Measurements from ENCODE around the gene CCNL2. TPM values are rescaled to one million over a fixed set of nuclear protein-coding genes. Genes with fewer than 3 reads are reported as not detected.

The CCNL2 gene
- total RNA-seq, 2 donors from 2014 or later: 92.3 to 104 TPM

DNA sequence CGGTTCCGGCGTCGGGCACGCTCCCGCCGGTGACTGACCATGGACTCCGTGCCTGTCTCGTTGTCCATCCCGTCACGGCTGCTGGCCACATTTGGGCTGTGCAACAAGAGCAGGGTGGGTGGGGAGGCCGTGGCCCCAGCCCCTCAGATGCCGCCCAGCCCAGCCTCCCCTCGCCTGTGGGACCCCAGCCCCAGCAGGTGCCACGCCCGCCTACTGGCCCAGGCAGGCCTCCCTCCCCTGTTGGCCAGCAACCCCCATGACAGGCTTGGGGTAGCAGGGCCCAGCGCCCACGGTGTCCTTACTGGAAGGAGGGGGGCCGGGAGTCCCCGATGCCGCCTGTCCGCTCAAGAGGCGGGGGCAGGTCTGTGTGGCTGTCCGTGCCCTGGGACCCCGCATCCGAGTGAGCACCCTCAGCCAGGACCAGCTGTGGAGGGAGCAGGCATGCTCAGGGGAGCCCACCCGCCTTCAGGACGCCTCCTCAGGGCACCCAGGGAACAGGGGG lies 57.0 kb downstream of the CCNL2 start:
- Histone ChIP-seq H3K9ac (ENCODE audit: low read depth in 2 of 2, low read length in 2 of 2) (no peak overlapping the region), H3K4me1 (peaks cover 9% of the 10 kb centered on the region), H3K27ac (no peak overlapping the region), H3K4me3 (no peak overlapping the region), H3K9me3 (no peaks in the 10 kb centered on the region), H3K36me3 (no peaks in the 10 kb centered on the region), H3K27me3 (no peaks in the 10 kb centered on the region)
- TF ChIP-seq, protein P1, sequence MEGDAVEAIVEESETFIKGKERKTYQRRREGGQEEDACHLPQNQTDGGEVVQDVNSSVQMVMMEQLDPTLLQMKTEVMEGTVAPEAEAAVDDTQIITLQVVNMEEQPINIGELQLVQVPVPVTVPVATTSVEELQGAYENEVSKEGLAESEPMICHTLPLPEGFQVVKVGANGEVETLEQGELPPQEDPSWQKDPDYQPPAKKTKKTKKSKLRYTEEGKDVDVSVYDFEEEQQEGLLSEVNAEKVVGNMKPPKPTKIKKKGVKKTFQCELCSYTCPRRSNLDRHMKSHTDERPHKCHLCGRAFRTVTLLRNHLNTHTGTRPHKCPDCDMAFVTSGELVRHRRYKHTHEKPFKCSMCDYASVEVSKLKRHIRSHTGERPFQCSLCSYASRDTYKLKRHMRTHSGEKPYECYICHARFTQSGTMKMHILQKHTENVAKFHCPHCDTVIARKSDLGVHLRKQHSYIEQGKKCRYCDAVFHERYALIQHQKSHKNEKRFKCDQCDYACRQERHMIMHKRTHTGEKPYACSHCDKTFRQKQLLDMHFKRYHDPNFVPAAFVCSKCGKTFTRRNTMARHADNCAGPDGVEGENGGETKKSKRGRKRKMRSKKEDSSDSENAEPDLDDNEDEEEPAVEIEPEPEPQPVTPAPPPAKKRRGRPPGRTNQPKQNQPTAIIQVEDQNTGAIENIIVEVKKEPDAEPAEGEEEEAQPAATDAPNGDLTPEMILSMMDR (IDR thresholded peaks at IDR 0.05): no peak
- intact Hi-C loops (cut with DNase I): no loop called here
- DNase-seq: no peak

DNA sequence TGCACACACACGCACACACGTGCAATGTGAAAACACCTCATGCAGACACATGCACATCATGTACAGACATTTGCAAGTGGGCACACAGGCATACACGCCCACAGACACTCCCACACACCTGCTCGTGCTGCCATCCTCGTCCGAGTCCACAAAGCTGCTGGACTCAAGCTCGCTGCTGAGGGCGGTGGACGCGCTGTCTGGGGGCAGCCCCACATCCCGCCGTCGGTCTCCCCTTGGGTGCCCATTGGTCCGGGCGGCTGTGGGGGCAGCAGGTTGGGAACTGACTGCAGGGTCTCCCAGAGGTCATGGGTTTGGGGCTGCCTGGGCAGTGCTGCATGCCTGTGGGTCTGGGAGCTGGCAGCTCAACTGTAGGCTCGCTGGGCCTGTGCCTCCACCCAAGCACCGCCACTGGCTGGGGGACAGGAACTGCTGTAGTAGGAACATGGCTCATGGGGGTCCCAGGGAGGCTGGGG lies 57.5 kb downstream of the CCNL2 start:
- TF ChIP-seq, protein P1 (IDR thresholded peaks at IDR 0.05): no peak
- intact Hi-C loops (cut with DNase I): no loop called here
- Histone ChIP-seq H3K27ac (no peak overlapping the region), H3K9me3 (no peaks in the 10 kb centered on the region), H3K27me3 (no peaks in the 10 kb centered on the region), H3K4me1 (peaks cover 9% of the 10 kb centered on the region), H3K9ac (ENCODE audit: low read depth in 2 of 2, low read length in 2 of 2) (no peak overlapping the region), H3K4me3 (no peak overlapping the region), H3K36me3 (no peaks in the 10 kb centered on the region)
- DNase-seq: no peak

DNA sequence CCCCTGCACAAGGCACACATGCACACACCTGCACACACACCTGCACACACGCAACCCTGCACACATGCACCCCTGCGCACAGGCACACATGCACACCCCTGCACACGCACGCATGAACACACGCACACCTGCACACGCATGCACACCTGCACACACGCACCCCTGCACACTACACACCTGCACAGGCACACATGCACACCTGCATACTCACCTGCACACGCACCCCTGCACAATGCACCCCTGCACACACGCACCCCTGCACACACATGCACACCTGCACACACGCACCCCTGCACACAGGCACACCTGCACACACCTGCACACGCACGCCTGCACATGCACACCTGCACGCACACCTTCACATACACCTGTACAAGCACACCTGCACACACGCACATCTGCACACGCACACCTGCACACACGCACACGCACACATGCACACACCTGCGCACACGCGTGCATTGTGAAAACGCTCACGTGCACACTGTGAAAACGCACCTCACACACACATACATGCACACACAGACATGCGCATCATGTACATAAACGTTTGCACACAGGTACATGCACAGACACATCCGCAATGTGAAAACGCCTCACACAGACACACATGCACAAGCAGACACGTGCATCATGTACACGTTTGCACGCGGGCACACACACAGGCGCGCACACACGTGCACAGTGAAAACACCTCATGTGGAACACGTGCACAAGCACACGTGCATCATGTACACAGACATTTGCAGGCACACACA lies 58.2 kb downstream of the CCNL2 start:
- no peak overlapping the region for H3K4me3 ChIP-seq
- DNase-seq: no peak
- peaks cover 9% of the 10 kb centered on the region for H3K4me1 ChIP-seq
- H3K9me3 ChIP-seq: no peaks in the 10 kb centered on the region
- H3K9ac ChIP-seq (ENCODE audit: low read depth in 2 of 2, low read length in 2 of 2): no peak overlapping the region
- intact Hi-C loops (cut with DNase I): no loop called here
- no peak overlapping the region for H3K27ac ChIP-seq
- no peaks in the 10 kb centered on the region for H3K36me3 ChIP-seq
- H3K27me3 ChIP-seq: no peaks in the 10 kb centered on the region
- TF ChIP-seq, protein P1 (IDR thresholded peaks at IDR 0.05): no peak

DNA sequence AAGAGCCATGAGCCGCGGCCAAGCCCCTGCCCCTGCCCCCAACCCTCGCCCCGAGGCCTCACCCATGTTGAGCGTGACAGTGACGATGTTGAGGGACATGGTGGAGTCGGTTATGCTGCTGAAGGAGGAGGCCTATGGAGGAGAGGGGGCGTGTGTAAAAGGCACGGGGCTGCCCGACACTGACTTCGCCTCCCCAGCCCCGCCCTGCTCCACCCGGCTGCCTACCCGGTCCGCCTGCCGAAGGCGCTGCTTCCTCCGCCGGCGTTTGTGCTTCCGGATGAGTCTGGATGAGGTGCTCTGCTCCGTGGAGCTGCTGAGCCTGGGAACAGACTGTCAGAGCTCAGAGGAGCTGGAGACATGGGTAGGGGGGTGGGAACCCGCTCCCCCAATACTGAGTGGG lies 59.0 kb downstream of the CCNL2 start:
- Histone ChIP-seq H3K36me3 (no peaks in the 10 kb centered on the region), H3K27ac (no peak overlapping the region), H3K27me3 (no peaks in the 10 kb centered on the region), H3K4me3 (no peak overlapping the region), H3K4me1 (peaks cover 5% of the 10 kb centered on the region), H3K9ac (ENCODE audit: low read depth in 2 of 2, low read length in 2 of 2) (no peak overlapping the region), H3K9me3 (no peaks in the 10 kb centered on the region)
- no peak for DNase-seq
- TF ChIP-seq, protein P1 (IDR thresholded peaks at IDR 0.05): no peak
- intact Hi-C loops (cut with DNase I): no loop called here

DNA sequence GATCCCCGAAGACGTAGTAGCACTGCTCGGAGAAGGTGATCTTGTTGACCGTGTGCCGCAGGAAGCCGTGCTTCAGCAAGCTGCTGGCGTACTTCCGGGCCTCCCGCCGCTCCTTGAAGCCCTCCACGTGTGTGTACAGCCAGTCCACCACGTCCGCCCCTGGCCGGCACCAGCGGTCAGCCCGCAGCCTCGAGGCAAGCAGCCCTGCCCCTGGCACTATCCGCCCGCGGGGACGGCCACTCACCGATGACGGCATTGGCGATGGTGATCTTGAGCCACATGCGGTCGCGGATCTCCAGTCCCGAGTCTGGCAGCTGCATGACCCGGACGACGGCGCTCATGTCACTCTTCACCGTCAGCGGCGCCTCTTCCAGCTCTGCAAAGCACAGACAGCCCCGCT lies 60.9 kb downstream of the CCNL2 start:
- H3K36me3 ChIP-seq: no peaks in the 10 kb centered on the region
- TF ChIP-seq, protein P1 (IDR thresholded peaks at IDR 0.05): no peak
- H3K27ac ChIP-seq: no peak overlapping the region
- DNase-seq: no peak
- no peak overlapping the region for H3K9ac ChIP-seq (ENCODE audit: low read depth in 2 of 2, low read length in 2 of 2)
- H3K4me3 ChIP-seq: no peak overlapping the region
- no peaks in the 10 kb centered on the region for H3K27me3 ChIP-seq
- intact Hi-C loops (cut with DNase I): no loop called here
- H3K9me3 ChIP-seq: no peaks in the 10 kb centered on the region
- H3K4me1 ChIP-seq: no peaks in the 10 kb centered on the region
